Activated CD8-positive, alpha-beta T cell treated with anti-CD3 and anti-CD28 coated beads for 36 hours (primary cell): ENCODE results near the gene IKZF3. TPM values are rescaled to one million over a fixed set of nuclear protein-coding genes. Genes with fewer than 3 reads are reported as not detected.

Experiments
- ATAC-seq: fragments of 200-7000 bp; cut with Tn5 transposase; one replicate; pipeline ENCODE4 v1.10.0; 2021; ENCODE audit warnings: mild to moderate bottlenecking, moderate library complexity
- CTCF ChIA-PET: fragments of 350-600 bp; sonication (Branson Sonifier 250); formaldehyde crosslinking; loops from one replicate; lab custom pipeline; 2021; ENCODE audit warnings: antibody characterized with exemption; lab: Charles Lee
- POLR2A ChIA-PET: fragments of 350-600 bp; sonication (Branson Sonifier 250); formaldehyde crosslinking; loops from one replicate; lab custom pipeline; 2021; ENCODE audit warnings: antibody characterized with exemption; lab: Charles Lee
- DNase-seq: peaks from one replicate; pipeline ENCODE4 v3.0.0-alpha.2; 2020
- H3K27ac Mint-ChIP-seq: one replicate; pipeline ENCODE4 v1.8.0; 2021; ENCODE audit warnings: mild to moderate bottlenecking, mixed read lengths
- H3K27me3 Mint-ChIP-seq: one replicate; pipeline ENCODE4 v1.8.0; 2021; ENCODE audit warnings: mixed read lengths
- H3K36me3 Mint-ChIP-seq: one replicate; pipeline ENCODE4 v1.8.0; 2021; ENCODE audit warnings: low read depth, mixed read lengths
- H3K4me1 Mint-ChIP-seq: one replicate; pipeline ENCODE4 v1.8.0; 2021; ENCODE audit warnings: low read depth, mixed read lengths
- H3K4me3 Mint-ChIP-seq: one replicate; pipeline ENCODE4 v1.8.0; 2021; ENCODE audit warnings: mild to moderate bottlenecking, moderate library complexity, mixed read lengths
- H3K9me3 Mint-ChIP-seq: one replicate; pipeline ENCODE4 v1.8.0; 2021; ENCODE audit warnings: mixed read lengths
- CTCF ChIP-seq: fragments of 200-600 bp; IDR thresholded peaks from one replicate; pipeline ENCODE4 v1.8.0; 2022; ENCODE audit warnings: antibody characterized with exemption, mild to moderate bottlenecking
- intact Hi-C: fragments of 100-400 bp; cut with micrococcal nuclease; formaldehyde crosslinking; loops from one replicate; pipeline ENCODE4 v1.10.0; 2022
- microRNA-seq: library from miRNA; unstranded; fragments of <30 nt; microRNA quantifications from one replicate; pipeline ENCODE4 v1.2.0, GENCODE V29; 2022; ENCODE audit warnings: borderline microRNAs expressed, borderline replicate concordance
- total RNA-seq, 2 experiments: library from RNA; stranded (reverse); gene quantifications; one replicate each; pipeline ENCODE4 v1.2.3, GENCODE V29; 2021

Gene IKZF3
- total RNA-seq, 2 experiments from 2014 or later = 52.1 to 52.2 TPM

GRCh38 chr17:39709319-39709997, 154.7 kb downstream of the IKZF3 start:
- CTCF ChIA-PET = interaction anchor here (1.1 to 1.9 kb wide), 3 partner anchors 44 to 75 kb away, joined by 4 to 6 read pairs (median 5); no protein-coding TSS in a partner anchor
- no peak overlapping the region for H3K4me3 Mint-ChIP-seq
- H3K9me3 Mint-ChIP-seq = no peaks in the 10 kb centered on the region
- DNase-seq (no peak), ATAC-seq (no peak)
- H3K27me3 Mint-ChIP-seq = no peaks in the 10 kb centered on the region
- H3K4me1 Mint-ChIP-seq = peaks cover 9% of the 10 kb centered on the region
- H3K36me3 Mint-ChIP-seq = no peaks in the 10 kb centered on the region
- no peak for TF ChIP-seq CTCF
- intact Hi-C loops = no loop called here
- POLR2A ChIA-PET = interaction anchor here (1.0 to 1.4 kb wide), 2 partner anchors 20 to 23 kb away, joined by 4 to 5 read pairs; partner anchors contain the start of gene MIEN1
- H3K27ac Mint-ChIP-seq = no peak overlapping the region

Small RNA genes lying within 50 kb of the gene (microRNA-seq; reads per million reads assigned to microRNA genes)
- not detected for gene MIR4728

Other genes starting within 250 kb of the IKZF3 start
- gene PPP1R1B, start 237.4 kb downstream of the IKZF3 start, total RNA-seq = not detected
- gene STARD3, start 227.2 kb downstream of the IKZF3 start, total RNA-seq = 10 to 100 TPM; 48.7 to 50.3 TPM
- 1 to 10 TPM in 1 of 2 experiments, under 1 TPM in 1; 0.95 to 1.3 TPM for gene TCAP, start 199.0 kb downstream of the IKZF3 start, total RNA-seq
- gene PNMT, start 195.9 kb downstream of the IKZF3 start, total RNA-seq = under 1 TPM in 1 of 2 experiments, not detected in 1; 0.40 TPM
- gene PGAP3, start 176.3 kb downstream of the IKZF3 start, total RNA-seq = 1 to 10 TPM; 6.4 to 7.4 TPM
- gene ERBB2, start 164.2 kb downstream of the IKZF3 start, total RNA-seq = 1 to 10 TPM; 5.2 TPM
- gene MIEN1, start 133.8 kb downstream of the IKZF3 start, total RNA-seq = 10 to 100 TPM; 32.5 to 34.0 TPM
- 1 to 10 TPM in 1 of 2 experiments, not detected in 1; 1.2 TPM for gene GRB7, start 126.4 kb downstream of the IKZF3 start, total RNA-seq
- gene ZPBP2, start 3.9 kb upstream of the IKZF3 start, total RNA-seq = not detected
- gene GSDMB, start 54.3 kb upstream of the IKZF3 start, total RNA-seq = 10 to 100 TPM; 26.9 to 32.5 TPM
- 10 to 100 TPM; 78.8 to 80.5 TPM for gene ORMDL3, start 63.3 kb upstream of the IKZF3 start, total RNA-seq
- not detected for gene LRRC3C, start 63.4 kb upstream of the IKZF3 start, total RNA-seq
- gene GSDMA, start 98.7 kb upstream of the IKZF3 start, total RNA-seq = 1 to 10 TPM; 1.3 to 1.6 TPM
- 100 to 1,000 TPM; 149 to 153 TPM for gene PSMD3, start 116.5 kb upstream of the IKZF3 start, total RNA-seq
- not detected for gene CSF3, start 151.1 kb upstream of the IKZF3 start, total RNA-seq
- gene MED24, start 190.1 kb upstream of the IKZF3 start, total RNA-seq = 10 to 100 TPM; 90.2 to 96.4 TPM
- gene THRA, start 198.7 kb upstream of the IKZF3 start, total RNA-seq = 10 to 100 TPM; 11.1 to 13.8 TPM
- gene NR1D1, start 236.3 kb upstream of the IKZF3 start, total RNA-seq = 1 to 10 TPM; 6.0 to 6.5 TPM